ENCODE data around the gene SYTL1. TPM values are rescaled to one million over a fixed set of nuclear protein-coding genes. Genes with fewer than 3 reads are reported as not detected.

Gene SYTL1
- total RNA-seq, 1 donor from 2014 or later, result 22.0 TPM

Other genes starting within 250 kb of the SYTL1 start
- 14.8 and 21.9 TPM in 2 replicates for gene SLC9A1, start 186.9 kb upstream of the SYTL1 start, total RNA-seq
- 15.0 and 24.7 TPM in 2 replicates for gene WDTC1, start 107.4 kb upstream of the SYTL1 start, total RNA-seq
- gene TMEM222, start 19.9 kb upstream of the SYTL1 start, total RNA-seq, result 11.1 and 41.8 TPM in 2 replicates
- 13.0 and 15.5 TPM in 2 replicates for gene MAP3K6, start 24.9 kb downstream of the SYTL1 start, total RNA-seq
- not detected in 2 replicates for gene FCN3, start 32.8 kb downstream of the SYTL1 start, total RNA-seq
- not detected in 2 replicates for gene CD164L2, start 41.3 kb downstream of the SYTL1 start, total RNA-seq
- gene GPR3, start 50.6 kb downstream of the SYTL1 start, total RNA-seq, result 2.5 and 3.0 TPM in 2 replicates
- 21.4 and 27.9 TPM in 2 replicates for gene WASF2, start 148.1 kb downstream of the SYTL1 start, total RNA-seq